Uterus (tissue), 2 donors: ENCODE measurements around the gene EIF4A2.

Experiments used
- CTCF ChIP-seq, 4 experiments: fragments of 200-600 bp in 2 of 4; fragments of 450-650 bp in 2 of 4; sonication (generic) in 2 of 4; IDR thresholded peaks; one replicate each; pipeline ENCODE4 v1.5.1; 2016 to 2019; ENCODE audit warnings: antibody characterized with exemption in 4 of 4, mild to moderate bottlenecking in 2 of 4, moderate library complexity in 1 of 4
- POLR2A ChIP-seq, 2 donors: fragments of 450-650 bp; IDR thresholded peaks; one replicate each; pipeline ENCODE4 v1.6.1; 2016; ENCODE audit warnings: antibody characterized with exemption in 2 of 2, mild to moderate bottlenecking in 1 of 2, moderate library complexity in 1 of 2

- TF ChIP-seq CTCF (IDR thresholded peaks at IDR 0.05) (no peak), POLR2A (IDR thresholded peaks at IDR 0.05) (no peak)
Measured at GRCh38 chr3:186807231-186807630, 23.9 kb downstream of the EIF4A2 start.
